Activated CD8-positive, alpha-beta T cell treated with anti-CD3 and anti-CD28 coated beads for 36 hours (primary cell): ENCODE measurements around the gene SIL1. TPM values are rescaled to one million over a fixed set of nuclear protein-coding genes. Genes with fewer than 3 reads are reported as not detected.
A peak's percentile ranks its signal among the peaks of the same experiment; 100 is the strongest.

Source experiments
- ATAC-seq: fragments of 200-7000 bp; cut with Tn5 transposase; one replicate; pipeline ENCODE4 v1.10.0; 2021; ENCODE audit warnings: mild to moderate bottlenecking, moderate library complexity
- CTCF ChIA-PET: fragments of 350-600 bp; sonication (Branson Sonifier 250); formaldehyde crosslinking; loops from one replicate; lab custom pipeline; 2021; ENCODE audit warnings: antibody characterized with exemption; lab: Charles Lee
- POLR2A ChIA-PET: fragments of 350-600 bp; sonication (Branson Sonifier 250); formaldehyde crosslinking; loops from one replicate; lab custom pipeline; 2021; ENCODE audit warnings: antibody characterized with exemption; lab: Charles Lee
- DNase-seq: peaks from one replicate; pipeline ENCODE4 v3.0.0-alpha.2; 2020
- H3K27ac Mint-ChIP-seq: one replicate; pipeline ENCODE4 v1.8.0; 2021; ENCODE audit warnings: mild to moderate bottlenecking, mixed read lengths
- H3K27me3 Mint-ChIP-seq: one replicate; pipeline ENCODE4 v1.8.0; 2021; ENCODE audit warnings: mixed read lengths
- H3K36me3 Mint-ChIP-seq: one replicate; pipeline ENCODE4 v1.8.0; 2021; ENCODE audit warnings: low read depth, mixed read lengths
- H3K4me1 Mint-ChIP-seq: one replicate; pipeline ENCODE4 v1.8.0; 2021; ENCODE audit warnings: low read depth, mixed read lengths
- H3K4me3 Mint-ChIP-seq: one replicate; pipeline ENCODE4 v1.8.0; 2021; ENCODE audit warnings: mild to moderate bottlenecking, moderate library complexity, mixed read lengths
- H3K9me3 Mint-ChIP-seq: one replicate; pipeline ENCODE4 v1.8.0; 2021; ENCODE audit warnings: mixed read lengths
- intact Hi-C: fragments of 100-400 bp; cut with micrococcal nuclease; formaldehyde crosslinking; loops from one replicate; pipeline ENCODE4 v1.10.0; 2022
- total RNA-seq, 2 experiments: library from RNA; stranded (reverse); gene quantifications; one replicate each; pipeline ENCODE4 v1.2.3, GENCODE V29; 2021
- TF ChIP-seq, protein P1 (sequence below): fragments of 200-600 bp; IDR thresholded peaks from one replicate; pipeline ENCODE4 v1.8.0; 2022; ENCODE audit warnings: antibody characterized with exemption, mild to moderate bottlenecking

Gene SIL1
- 10 to 100 TPM; 27.6 to 32.3 TPM for total RNA-seq

DNA sequence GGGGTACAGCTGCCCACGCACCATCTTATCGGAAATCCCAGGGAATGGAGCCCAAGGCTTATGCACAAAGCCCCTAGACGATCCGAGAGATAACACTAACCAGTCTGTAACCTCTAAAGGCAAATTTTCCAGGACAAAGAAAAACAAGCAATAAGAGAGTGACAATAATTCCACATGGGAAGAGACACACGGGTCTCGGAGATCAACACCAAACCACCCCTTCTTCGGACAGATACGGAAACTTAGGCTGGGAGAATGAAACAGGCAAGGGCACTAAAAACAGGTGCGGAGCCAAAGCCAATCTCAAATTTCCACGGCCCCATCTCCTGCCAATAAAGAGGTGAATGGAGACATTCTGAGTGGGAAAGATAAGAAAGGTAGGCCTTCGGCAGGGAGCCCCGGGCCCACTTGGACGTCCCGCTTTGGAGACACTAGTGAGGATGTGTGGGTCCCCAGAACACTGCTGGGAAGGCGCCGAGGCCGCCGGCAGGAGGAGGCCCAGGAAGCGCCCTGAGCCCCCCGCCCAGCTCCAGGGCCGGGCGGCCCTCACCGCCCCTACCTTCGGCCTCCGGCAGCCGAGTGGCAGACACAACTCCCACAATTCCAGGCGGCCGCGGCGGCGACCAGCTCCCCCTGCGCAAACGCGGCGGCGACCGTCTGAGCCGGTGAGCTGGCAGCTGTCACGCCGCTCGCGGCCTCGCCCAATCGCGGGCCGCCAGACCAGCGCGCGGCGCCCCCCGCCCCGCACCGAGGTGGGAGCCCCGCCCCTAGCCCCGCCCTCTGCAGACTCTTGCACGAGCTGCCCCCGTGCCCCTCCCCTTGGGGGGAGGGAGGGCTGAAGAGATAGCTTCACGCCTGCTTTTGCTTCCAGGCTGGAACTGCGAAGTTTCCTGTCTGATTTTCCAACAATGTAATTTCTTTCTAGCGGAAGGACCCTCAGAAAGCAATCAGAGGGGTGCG, at the start of gene SIL1:
Gene SIL1 (minus strand): TSS at position 659 of the 960 bp plus-strand sequence. CDS start 70,525 bp downstream, outside the sequence.
- ChIA-PET POLR2A (interaction anchor here (0.5 to 1.5 kb wide), 5 partner anchors 9 to 922 kb away, joined by 3 read pairs; partner anchors contain the start of gene HSPA9), CTCF (interaction anchor here (0.8 to 1.2 kb wide), 3 partner anchors 16 to 74 kb away, joined by 3 to 5 read pairs (median 4); no protein-coding TSS in a partner anchor)
- Mint-ChIP-seq H3K4me1 (peaks cover 22% of the 10 kb centered on the region), H3K27me3 (no peaks in the 10 kb centered on the region), H3K4me3 (peak within 1 kb of the TSS; percentile 91), H3K27ac (peak within 1 kb of the TSS; percentile 88), H3K9me3 (no peaks in the 10 kb centered on the region), H3K36me3 (peaks cover 18% of the 10 kb centered on the region)
- DNase-seq (peak; percentile 97), ATAC-seq (peak; percentile 99)
- intact Hi-C loops: no loop called here
- TF ChIP-seq, protein P1, sequence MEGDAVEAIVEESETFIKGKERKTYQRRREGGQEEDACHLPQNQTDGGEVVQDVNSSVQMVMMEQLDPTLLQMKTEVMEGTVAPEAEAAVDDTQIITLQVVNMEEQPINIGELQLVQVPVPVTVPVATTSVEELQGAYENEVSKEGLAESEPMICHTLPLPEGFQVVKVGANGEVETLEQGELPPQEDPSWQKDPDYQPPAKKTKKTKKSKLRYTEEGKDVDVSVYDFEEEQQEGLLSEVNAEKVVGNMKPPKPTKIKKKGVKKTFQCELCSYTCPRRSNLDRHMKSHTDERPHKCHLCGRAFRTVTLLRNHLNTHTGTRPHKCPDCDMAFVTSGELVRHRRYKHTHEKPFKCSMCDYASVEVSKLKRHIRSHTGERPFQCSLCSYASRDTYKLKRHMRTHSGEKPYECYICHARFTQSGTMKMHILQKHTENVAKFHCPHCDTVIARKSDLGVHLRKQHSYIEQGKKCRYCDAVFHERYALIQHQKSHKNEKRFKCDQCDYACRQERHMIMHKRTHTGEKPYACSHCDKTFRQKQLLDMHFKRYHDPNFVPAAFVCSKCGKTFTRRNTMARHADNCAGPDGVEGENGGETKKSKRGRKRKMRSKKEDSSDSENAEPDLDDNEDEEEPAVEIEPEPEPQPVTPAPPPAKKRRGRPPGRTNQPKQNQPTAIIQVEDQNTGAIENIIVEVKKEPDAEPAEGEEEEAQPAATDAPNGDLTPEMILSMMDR: no peak

DNA sequence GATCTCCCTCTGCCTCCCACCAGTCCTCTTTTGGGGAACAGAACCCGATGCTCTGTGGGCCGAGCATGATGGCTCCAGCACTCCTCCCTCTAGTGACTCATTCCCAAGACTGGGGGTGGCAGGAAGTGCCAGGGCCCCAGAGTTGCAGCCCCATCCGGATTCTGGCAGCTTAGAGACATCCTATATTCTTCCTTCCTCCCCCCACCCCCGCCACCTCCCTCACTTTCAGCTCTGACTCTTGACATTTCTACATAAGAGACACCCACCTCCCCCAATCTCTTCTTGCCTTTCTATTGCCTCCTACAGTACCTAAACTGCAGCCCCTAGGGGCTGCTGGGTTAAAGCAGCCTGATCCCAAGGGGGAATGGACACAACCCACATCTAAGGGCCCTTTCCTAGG, 48.2 kb upstream of the SIL1 start:
- no peak overlapping the region for H3K4me3 Mint-ChIP-seq
- TF ChIP-seq, protein P1: no peak
- peaks cover 23% of the 10 kb centered on the region for H3K4me1 Mint-ChIP-seq
- ChIA-PET POLR2A (interaction anchor here (0.7 to 1.0 kb wide), 4 partner anchors 16 to 375 kb away, joined by 3 to 4 read pairs (median 4); partner anchors contain the start of gene PAIP2), CTCF (interaction anchor here (1.0 to 2.6 kb wide), 3 partner anchors 39 to 667 kb away, joined by 3 to 8 read pairs (median 3); no protein-coding TSS in a partner anchor)
- peak overlapping the region; percentile 87 for H3K27ac Mint-ChIP-seq
- H3K27me3 Mint-ChIP-seq: no peaks in the 10 kb centered on the region
- no peaks in the 10 kb centered on the region for H3K9me3 Mint-ChIP-seq
- no peaks in the 10 kb centered on the region for H3K36me3 Mint-ChIP-seq
- ATAC-seq (peak; percentile 99), DNase-seq (peak; percentile 85)
- intact Hi-C loops: no loop called here

DNA sequence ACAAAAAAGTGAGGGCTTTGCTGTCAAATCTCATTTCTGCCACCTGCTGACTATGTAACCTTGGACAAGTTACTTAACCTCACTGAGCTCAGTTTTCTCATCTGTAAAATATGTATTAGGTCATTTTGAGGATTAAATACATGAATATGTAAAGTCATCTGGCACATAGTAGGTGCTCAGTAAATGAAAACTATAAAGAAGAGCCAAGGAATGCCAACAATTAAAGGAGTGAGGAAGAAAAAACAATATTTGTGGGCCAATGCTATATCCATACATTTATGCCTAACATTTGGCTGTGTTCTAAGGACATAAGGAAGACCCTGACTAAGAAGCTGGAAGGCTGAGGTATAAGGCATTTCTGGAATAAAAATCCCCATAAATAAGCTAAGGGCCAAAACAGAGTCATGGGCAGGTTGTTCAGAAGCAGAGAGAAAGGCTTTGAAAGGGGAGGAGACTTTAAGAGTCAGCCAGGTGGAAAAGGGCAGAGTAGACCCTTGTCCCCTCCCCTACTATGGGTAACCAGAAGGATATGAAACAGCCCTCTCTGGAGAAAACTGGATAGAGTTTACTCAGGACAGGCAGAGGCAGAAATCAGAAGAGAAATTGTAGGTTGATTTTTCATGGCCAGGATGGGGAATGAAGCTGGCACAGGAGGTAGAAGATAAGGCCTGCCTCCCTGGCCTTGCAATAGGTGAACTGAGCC, 47.6 kb upstream of the SIL1 start:
- no peaks in the 10 kb centered on the region for H3K36me3 Mint-ChIP-seq
- peak overlapping the region; percentile 87 for H3K27ac Mint-ChIP-seq
- DNase-seq: no peak
- ATAC-seq: peak; percentile 25
- no peak overlapping the region for H3K4me3 Mint-ChIP-seq
- intact Hi-C loops: no loop called here
- peaks cover 20% of the 10 kb centered on the region for H3K4me1 Mint-ChIP-seq
- H3K27me3 Mint-ChIP-seq: peaks cover 2% of the 10 kb centered on the region
- no peaks in the 10 kb centered on the region for H3K9me3 Mint-ChIP-seq
- ChIA-PET POLR2A (interaction anchor here (0.7 to 1.0 kb wide), 4 partner anchors 15 to 374 kb away, joined by 3 to 4 read pairs (median 4); partner anchors contain the start of gene PAIP2), CTCF (interaction anchor here (0.8 to 2.6 kb wide), 5 partner anchors 16 to 666 kb away, joined by 3 to 8 read pairs (median 3); no protein-coding TSS in a partner anchor)
- TF ChIP-seq, protein P1: no peak

DNA sequence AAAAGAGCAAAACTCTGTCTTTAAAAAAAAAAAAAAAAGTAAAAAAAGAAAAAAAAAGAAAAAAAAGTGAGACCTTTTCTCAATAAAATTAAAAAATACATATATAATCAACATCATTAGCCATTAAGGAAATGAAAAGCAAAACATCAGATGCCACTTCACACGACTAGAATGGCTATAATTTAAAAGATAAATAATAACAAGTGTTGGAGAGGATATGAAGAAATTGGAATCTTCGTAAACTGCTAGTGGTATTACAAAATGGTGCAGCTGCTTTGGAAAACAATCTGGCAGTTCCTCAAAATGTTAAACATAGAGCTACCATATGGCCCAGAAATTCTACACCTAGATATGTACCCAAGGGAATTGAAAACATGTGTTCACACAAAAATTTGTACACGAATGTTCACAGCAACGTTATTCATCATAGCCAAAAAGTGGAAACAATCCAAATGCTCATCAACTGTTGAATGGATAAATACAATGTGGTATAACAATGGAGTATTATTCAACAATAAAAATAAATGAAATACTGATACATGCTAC, 45.3 kb upstream of the SIL1 start:
- POLR2A ChIA-PET: no interaction called here
- ATAC-seq (no peak), DNase-seq (no peak)
- CTCF ChIA-PET: no interaction called here
- H3K9me3 Mint-ChIP-seq: no peaks in the 10 kb centered on the region
- intact Hi-C loops: no loop called here
- TF ChIP-seq, protein P1: no peak
- H3K27me3 Mint-ChIP-seq: peaks cover 4% of the 10 kb centered on the region
- no peak overlapping the region for H3K27ac Mint-ChIP-seq
- no peak overlapping the region for H3K4me3 Mint-ChIP-seq
- H3K36me3 Mint-ChIP-seq: no peaks in the 10 kb centered on the region
- peaks cover 20% of the 10 kb centered on the region for H3K4me1 Mint-ChIP-seq
